Ovary (tissue), 9 donors: ENCODE results near the gene RGMA. TPM values are rescaled to one million over a fixed set of nuclear protein-coding genes. Genes with fewer than 3 reads are reported as not detected.

Experiments
- DNase-seq, 5 donors: peaks; one replicate each; pipeline ENCODE4 v3.0.0-alpha.2; 2019 to 2020
- H3K27ac ChIP-seq, 2 donors: fragments of 200-600 bp; one replicate each; pipeline versions ENCODE4 v1.5.1 to v1.8.0; 2019 to 2022
- H3K27me3 ChIP-seq: fragments of 200-600 bp; one replicate; pipeline ENCODE4 v1.8.0; 2022
- H3K36me3 ChIP-seq: fragments of 200-600 bp; sonication (generic); one replicate; pipeline ENCODE4 v1.5.1; 2019
- H3K4me1 ChIP-seq: one replicate; pipeline ENCODE4 v1.8.1; 2013; ENCODE audit warnings: mild to moderate bottlenecking, moderate library complexity; ENCODE audit not compliant: insufficient read depth
- H3K4me3 ChIP-seq: fragments of 200-600 bp; sonication (generic); one replicate; pipeline ENCODE4 v1.5.1; 2017
- H3K9me3 ChIP-seq, 2 donors: fragments of 200-600 bp in 1 of 2; sonication (generic) in 1 of 2; one replicate each; pipeline versions ENCODE4 v1.5.1 to v1.8.1; 2013 to 2019; ENCODE audit warnings: mild to moderate bottlenecking in 1 of 2, moderate library complexity in 1 of 2
- EP300 ChIP-seq: sonication (generic); formaldehyde crosslinking; IDR thresholded peaks from one replicate; pipeline ENCODE4 v1.6.1; 2017; ENCODE audit warnings: antibody characterized with exemption
- POLR2A ChIP-seq: fragments of 450-650 bp; IDR thresholded peaks from one replicate; pipeline ENCODE4 v1.6.1; 2017; ENCODE audit warnings: antibody characterized with exemption, mild to moderate bottlenecking, moderate library complexity
- WGBS, 3 donors: extraction: QIAGEN DNeasy Blood & Tissue Kit in 1 of 3; methylation state at CpG; one replicate each; pipeline versions ENCODE4 v1.1.5 to v1.1.7; 2013 to 2017; 5-methylcytosine and 5-hydroxymethylcytosine counted together
- intact Hi-C, 4 donors: fragments of 100-400 bp; cut with DNase I; formaldehyde crosslinking; loops; one replicate each; pipeline versions ENCODE4 v1.11.0 to v1.15.1; 2022 to 2023
- polyA plus RNA-seq, 2 donors: library from polyadenylated mRNA; stranded (reverse); fragments of 200-250 nt in 1 of 2; fragments of 350-450 nt in 1 of 2; fragmentation: Illumina TruSeq in 1 of 2; extraction: RNeasy Lipid Tissue Mini Kit (QIAGEN cat#74804) in 1 of 2; gene quantifications; one replicate each; pipeline ENCODE4 v1.2.3, GENCODE V29; 2013 to 2014
- total RNA-seq, 7 donors: library from RNA; depleted of rRNA in 2 of 7; stranded (reverse); fragments of >200 nt in 2 of 7; fragmentation: NEBNext Ultra II Directional in 3 of 7; extraction: Animal tissue kit (Norgen Biotek cat#: 25700) in 3 of 7; gene quantifications; one replicate each; pipeline versions ENCODE4 v1.1.0 to v1.2.4, GENCODE V29; 2016 to 2023
- TF ChIP-seq, protein P1 (sequence below), 3 donors: fragments of 450-650 bp in 2 of 3; fragments of 200-600 bp in 1 of 3; IDR thresholded peaks; one replicate each; pipeline versions ENCODE4 v1.5.1 to v1.8.0; 2016 to 2022; ENCODE audit warnings: antibody characterized with exemption in 3 of 3, mild to moderate bottlenecking in 1 of 3
- donor health status: DM: no; HTN: no; CAD: no; lungs with moderate emphysema.
- donor health status: DM: no; HTN: no; CAD: no.
- donor health status: Bipolar disorder and iron deficiency.
- donor health status: DM: yes; HTN: yes; CAD: no.
- donor health status: DM: no; HTN: no; CAD: no.
- donor health status: DM: yes; HTN: yes; CAD: no.

RGMA gene
- total and polyA plus RNA-seq, 9 donors = 2.8 to 47.6 (median 31.6) TPM

DNA sequence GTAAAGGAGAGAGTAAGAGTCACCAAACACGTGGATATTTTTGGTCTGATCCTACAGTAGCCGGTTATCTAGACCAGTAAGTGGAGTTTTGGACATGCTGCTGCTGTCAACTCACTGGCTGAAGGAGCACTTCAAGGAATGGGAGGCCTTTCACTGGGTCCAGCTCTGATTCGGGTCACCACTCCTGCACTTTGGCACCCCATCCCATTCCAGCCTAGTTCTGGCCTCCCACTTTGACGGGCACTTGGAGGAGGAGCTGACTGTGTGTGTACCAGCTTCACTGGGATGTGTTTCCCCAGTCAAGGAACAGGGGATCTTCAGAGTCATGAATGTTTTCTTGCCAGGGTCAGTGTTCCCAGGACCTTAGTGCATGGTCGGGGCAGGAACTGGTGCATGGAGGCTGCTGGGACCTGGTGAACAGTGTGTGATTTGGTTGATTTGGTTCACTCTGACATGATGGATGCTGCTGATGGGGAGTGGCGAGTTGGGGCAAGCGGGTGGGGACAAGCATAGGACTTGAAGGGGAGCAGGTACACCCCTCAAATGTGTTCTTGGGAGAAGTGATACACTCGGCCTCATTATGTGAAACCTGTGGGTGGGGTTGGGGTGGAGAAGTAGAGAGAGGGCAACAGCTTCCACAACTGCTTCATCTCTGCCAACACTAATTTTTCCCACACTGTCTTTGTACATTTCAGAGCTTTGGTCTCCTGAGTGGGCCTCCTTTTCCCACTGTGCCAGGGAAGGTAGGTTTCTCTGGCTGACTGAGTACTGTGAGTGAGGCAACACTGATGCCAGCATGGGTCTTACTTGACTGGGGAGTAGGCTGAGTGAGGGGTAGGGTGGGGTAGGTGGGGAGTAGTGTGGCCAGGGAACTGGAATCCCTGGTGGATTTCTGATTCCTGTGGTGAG lies 64.0 kb downstream of the RGMA start:
- Histone ChIP-seq H3K36me3 (no peaks in the 10 kb centered on the region), H3K27ac (no peak overlapping the region), H3K27me3 (no peaks in the 10 kb centered on the region), H3K4me3 (no peak overlapping the region), H3K4me1 (peaks cover 16% of the 10 kb centered on the region), H3K9me3 (no peaks in the 10 kb centered on the region)
- intact Hi-C loops = loop anchor here in 3 of 4 donors (5.0 to 10.0 kb wide), 3 partner anchors 220 to 230 kb away; no protein-coding TSS in a partner anchor
- peak in 1 of 5 donors; percentile 15 for DNase-seq
- TF ChIP-seq POLR2A (no peak), EP300 (no peak)
- TF ChIP-seq, protein P1, sequence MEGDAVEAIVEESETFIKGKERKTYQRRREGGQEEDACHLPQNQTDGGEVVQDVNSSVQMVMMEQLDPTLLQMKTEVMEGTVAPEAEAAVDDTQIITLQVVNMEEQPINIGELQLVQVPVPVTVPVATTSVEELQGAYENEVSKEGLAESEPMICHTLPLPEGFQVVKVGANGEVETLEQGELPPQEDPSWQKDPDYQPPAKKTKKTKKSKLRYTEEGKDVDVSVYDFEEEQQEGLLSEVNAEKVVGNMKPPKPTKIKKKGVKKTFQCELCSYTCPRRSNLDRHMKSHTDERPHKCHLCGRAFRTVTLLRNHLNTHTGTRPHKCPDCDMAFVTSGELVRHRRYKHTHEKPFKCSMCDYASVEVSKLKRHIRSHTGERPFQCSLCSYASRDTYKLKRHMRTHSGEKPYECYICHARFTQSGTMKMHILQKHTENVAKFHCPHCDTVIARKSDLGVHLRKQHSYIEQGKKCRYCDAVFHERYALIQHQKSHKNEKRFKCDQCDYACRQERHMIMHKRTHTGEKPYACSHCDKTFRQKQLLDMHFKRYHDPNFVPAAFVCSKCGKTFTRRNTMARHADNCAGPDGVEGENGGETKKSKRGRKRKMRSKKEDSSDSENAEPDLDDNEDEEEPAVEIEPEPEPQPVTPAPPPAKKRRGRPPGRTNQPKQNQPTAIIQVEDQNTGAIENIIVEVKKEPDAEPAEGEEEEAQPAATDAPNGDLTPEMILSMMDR (IDR thresholded peaks at IDR 0.05) = no peak
- 84 to 90% (median 87%) methylated on average over 8 of the region's 8 CpGs for WGBS, 3 donors

DNA sequence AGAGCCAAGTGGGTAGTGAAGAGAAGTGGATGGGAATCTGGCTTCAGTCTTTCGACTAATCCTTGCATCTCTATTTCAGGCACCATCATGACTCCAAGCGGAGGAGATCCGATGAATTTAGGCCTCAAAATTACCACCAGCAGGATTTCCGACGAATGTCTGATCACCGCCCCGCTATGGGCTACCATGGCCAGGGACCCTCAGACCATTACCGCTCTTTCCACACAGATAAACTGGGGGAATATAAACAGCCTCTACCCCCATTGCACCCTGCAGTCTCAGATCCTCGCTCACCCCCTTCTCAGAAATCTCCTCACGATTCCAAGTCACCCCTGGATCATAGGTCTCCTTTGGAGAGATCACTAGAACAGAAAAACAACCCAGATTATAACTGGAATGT lies 64.7 kb downstream of the RGMA start:
- intact Hi-C loops = loop anchor here in 2 of 4 donors (10.0 kb wide), 2 partner anchors 219 to 229 kb away; no protein-coding TSS in a partner anchor
- Histone ChIP-seq H3K4me3 (no peak overlapping the region), H3K4me1 (peaks cover 13% of the 10 kb centered on the region), H3K9me3 (no peaks in the 10 kb centered on the region), H3K27me3 (no peaks in the 10 kb centered on the region), H3K27ac (no peak overlapping the region), H3K36me3 (no peaks in the 10 kb centered on the region)
- 92 to 95% (median 94%) methylated on average over 10 of the region's 10 CpGs for WGBS, 3 donors
- DNase-seq = no peak
- TF ChIP-seq EP300 = no peak

DNA sequence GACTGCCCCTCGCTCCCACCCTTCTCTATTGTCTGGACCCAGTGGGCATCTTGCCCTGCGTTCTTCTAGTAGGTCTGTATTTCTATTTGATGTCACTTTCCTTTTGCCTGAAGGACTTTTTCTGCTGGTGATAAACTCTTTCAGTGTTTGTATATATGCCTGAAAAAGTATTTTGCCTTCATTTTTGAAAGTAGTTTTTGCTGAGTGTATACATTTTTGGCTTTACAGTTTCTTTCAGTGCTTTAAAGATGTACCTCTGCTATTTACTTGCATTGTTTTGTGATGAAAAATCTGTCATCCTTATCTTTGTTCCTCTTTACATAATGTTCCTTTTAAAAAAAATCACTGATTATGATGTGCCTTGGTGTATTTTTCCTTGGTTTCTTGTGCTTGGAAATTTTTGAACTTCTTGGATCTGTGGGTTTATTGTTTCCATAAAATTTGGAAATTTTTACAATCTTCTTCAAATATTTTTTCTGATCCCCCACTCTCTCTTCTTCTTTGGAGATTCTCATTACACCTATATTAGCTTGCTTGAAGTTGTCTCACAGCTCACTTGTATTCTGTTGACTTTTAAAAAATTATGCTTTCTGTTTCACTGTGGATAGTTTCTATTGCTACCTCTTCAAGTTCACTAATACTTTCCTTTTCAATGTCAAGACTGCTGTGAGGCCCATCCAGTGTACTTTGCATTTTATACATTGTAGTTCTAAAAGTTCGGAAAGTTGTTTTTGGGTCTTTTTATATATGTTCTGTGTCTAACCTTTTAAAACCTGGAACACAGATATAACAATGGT lies 67.8 kb downstream of the RGMA start:
- intact Hi-C loops = loop anchor here in 2 of 4 donors (10.0 kb wide), 2 partner anchors 216 to 226 kb away; no protein-coding TSS in a partner anchor
- no peaks in the 10 kb centered on the region for H3K27me3 ChIP-seq
- WGBS, 3 donors = 91 to 99% (median 94%) methylated on average over 3 of the region's 3 CpGs
- no peak overlapping the region for H3K4me3 ChIP-seq
- no peaks in the 10 kb centered on the region for H3K9me3 ChIP-seq
- no peak for DNase-seq
- H3K27ac ChIP-seq = no peak overlapping the region
- TF ChIP-seq POLR2A (no peak), EP300 (no peak)
- TF ChIP-seq, protein P1 (IDR thresholded peaks at IDR 0.05) = no peak
- H3K36me3 ChIP-seq = no peaks in the 10 kb centered on the region
- no peaks in the 10 kb centered on the region for H3K4me1 ChIP-seq

DNA sequence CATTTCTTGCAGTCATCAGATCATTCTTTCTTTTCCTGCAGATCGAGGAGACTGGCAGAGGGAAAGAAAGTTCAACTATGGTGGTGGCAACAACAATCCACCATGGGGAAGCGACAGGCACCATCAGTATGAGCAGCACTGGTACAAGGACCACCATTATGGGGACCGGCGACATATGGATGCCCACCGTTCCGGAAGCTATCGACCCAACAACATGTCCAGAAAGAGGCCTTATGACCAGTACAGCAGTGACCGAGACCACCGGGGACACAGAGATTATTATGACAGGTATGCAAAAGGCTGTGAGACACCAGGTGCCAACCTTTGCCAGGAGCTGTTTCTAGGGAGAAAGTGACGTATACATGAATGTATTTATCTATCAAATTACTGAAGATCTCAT lies 69.0 kb downstream of the RGMA start:
- DNase-seq = no peak
- TF ChIP-seq POLR2A (no peak), EP300 (no peak)
- TF ChIP-seq, protein P1 (IDR thresholded peaks at IDR 0.05) = no peak
- H3K36me3 ChIP-seq = no peaks in the 10 kb centered on the region
- H3K27me3 ChIP-seq = no peaks in the 10 kb centered on the region
- no peak overlapping the region for H3K27ac ChIP-seq
- WGBS, 3 donors = 94 to 97% (median 95%) methylated on average over 10 of the region's 10 CpGs
- intact Hi-C loops = loop anchor here in 2 of 4 donors (10.0 kb wide), 2 partner anchors 215 to 225 kb away; no protein-coding TSS in a partner anchor
- H3K4me3 ChIP-seq = no peak overlapping the region
- no peaks in the 10 kb centered on the region for H3K9me3 ChIP-seq
- no peaks in the 10 kb centered on the region for H3K4me1 ChIP-seq
